GM04504 (cell line): ENCODE data around the gene USP54.
"Not testable (repeated sequence)": the region's sequence is repeated elsewhere in the genome, so short reads cannot be mapped to it uniquely, and the experiment has no call there.

Experiments
- DNase-seq: peaks from one replicate; pipeline ENCODE4 v3.0.0-alpha.2; 2012; ENCODE audit warnings: low read depth

The USP54 gene

GRCh38 chr10:73589563-73590126 is 1.5 kb downstream of the USP54 start:
- no peak for DNase-seq

- no peak for DNase-seq
Measured at GRCh38 chr10:73588656-73589055, 2.5 kb downstream of the USP54 start.

DNA sequence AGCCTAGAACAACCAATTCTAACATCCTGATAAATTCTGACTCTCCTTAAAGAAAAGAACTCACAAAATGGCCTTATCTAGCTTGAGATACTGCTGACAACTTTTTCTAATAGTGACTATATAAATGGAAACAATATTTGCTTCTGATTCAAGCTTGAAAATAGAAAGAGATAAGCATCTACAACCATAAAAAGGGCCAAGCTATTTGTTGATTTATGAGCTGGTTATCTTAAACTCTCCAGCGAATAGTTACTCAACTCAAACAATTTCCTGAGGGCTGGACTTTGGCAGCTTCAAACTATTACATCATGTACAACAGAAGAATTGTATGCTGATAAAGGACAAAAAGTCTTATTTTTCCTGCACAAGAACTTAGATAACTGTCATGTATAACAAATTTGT is 4.6 kb downstream of the USP54 start:
- peak; percentile 67 for DNase-seq

- DNase-seq: no peak
Measured at GRCh38 chr10:73585327-73585726, 5.8 kb downstream of the USP54 start.

DNA sequence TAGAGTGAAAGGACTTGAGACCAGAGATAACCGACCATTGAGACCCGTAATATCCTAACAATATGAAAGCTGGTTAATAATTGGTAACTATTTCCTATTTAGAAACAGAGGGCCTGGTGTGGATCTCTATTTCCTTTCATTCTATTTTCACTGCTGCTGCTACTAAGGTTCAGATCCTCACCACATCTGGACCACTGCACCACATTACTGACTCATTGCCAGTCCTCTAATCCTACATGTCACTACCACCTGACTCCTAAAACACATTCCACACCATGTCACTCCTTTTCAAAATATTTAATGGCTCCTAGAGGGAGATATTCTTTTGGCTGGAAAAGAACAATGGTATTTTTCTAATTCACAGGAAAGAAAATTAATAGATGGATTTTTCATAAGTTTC is 6.4 kb downstream of the USP54 start:
- no peak for DNase-seq

- no peak for DNase-seq
Measured at GRCh38 chr10:73581918-73582317, 9.2 kb downstream of the USP54 start.

GRCh38 chr10:73578927-73579326 is 12.2 kb downstream of the USP54 start:
- not testable (repeated sequence) for DNase-seq

GRCh38 chr10:73577788-73578187 is 13.4 kb downstream of the USP54 start:
- DNase-seq: no peak

DNA sequence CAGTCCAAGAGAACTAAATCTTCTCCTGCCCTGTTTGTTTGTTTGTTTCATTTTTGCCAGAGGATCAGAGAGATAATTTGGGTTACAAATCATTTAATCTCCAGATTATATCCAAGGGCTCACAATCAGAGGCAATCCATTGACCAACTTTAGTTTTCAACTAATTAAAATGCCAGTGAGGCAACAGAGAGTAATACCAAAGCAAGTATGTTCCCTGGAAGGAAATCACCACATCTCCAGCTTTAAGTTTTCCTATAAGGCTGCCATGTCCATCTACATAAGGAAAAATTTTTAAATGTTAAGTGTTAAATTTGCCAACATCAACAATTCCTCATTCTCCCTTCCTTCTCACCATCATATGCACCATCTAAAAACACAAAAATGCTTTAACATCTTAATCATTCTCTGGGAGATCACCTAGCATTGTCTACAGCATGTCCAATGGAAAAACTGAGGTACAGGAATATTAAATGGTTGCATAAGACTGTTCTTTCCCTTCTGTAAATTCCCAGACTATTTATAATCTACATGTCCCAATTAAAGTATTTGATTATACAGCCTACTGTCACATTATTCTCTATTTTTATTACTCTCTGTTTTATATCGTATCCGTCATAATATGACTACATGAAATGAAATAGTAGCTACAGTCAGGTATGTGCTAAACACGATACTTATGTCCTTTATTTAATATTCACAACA is 14.1 kb downstream of the USP54 start:
- DNase-seq: no peak

GRCh38 chr10:73576178-73576889 is 14.8 kb downstream of the USP54 start:
- peak; percentile 69 for DNase-seq

DNA sequence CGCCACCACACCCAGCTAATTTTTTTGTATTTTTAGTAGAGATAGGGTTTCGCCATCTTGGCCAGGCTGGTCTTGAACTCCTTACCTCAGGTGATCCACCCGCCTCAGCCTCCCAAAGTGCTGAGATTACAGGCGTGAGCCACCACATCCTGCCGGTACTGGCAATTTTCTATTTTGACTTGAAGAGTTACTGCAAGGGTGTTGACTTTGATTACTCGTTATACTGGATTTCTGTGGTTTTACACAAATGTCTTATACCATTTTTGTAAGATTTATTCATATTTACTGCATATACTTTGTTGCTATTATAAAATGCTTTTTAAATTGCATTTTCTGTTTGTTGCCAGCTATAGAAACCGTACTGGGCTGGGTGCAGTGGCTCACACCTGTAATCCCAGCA is 24.1 kb downstream of the USP54 start:
- DNase-seq: not testable (repeated sequence)

DNA sequence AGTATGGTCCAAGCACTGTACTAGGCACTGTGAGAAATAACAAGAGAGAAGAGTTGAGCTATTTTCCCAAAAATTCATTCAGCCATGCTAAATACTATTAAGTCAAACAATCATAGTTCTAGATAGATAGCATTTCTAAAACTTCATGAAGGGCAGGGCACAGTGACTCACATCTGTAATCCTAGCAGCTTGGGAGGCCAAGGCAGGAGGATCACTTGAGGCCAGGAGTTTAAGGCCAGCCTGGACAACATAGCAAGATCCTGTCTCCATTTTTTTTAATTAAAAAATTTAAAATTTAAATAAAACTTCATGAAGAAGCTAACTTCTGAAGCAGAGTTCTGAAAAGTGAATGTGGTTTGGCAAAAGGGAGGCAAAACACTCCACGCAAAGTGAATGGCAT is 29.9 kb downstream of the USP54 start:
- DNase-seq: no peak

- DNase-seq: no peak
Measured at GRCh38 chr10:73559590-73559989, 31.6 kb downstream of the USP54 start.

- DNase-seq: no peak
Measured at GRCh38 chr10:73556855-73557254, 34.3 kb downstream of the USP54 start.

- DNase-seq: no peak
Measured at GRCh38 chr10:73554721-73555120, 36.4 kb downstream of the USP54 start.

GRCh38 chr10:73553761-73554160 is 37.4 kb downstream of the USP54 start:
- DNase-seq: no peak

- no peak for DNase-seq
Measured at GRCh38 chr10:73552819-73553715, 38.1 kb downstream of the USP54 start.

- DNase-seq: no peak
Measured at GRCh38 chr10:73551515-73551914, 39.6 kb downstream of the USP54 start.

DNA sequence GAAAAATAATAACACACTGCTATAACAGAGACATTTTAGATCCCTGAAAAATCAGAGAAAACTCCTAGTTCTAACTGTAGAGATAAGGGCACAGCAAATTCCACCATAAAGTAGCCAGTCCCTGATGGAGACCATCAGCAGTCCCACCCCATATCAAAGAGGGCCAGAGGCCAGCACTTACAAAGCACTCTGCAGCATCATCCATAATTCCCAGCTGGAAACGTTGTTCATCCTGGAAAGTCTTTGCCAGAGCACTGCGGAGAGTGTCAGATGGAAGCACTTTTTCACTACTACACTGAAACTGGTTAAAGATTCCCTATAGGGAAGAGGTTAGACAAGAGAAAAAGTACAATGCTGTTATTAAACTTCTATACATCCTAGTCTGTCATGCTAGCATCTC is 45.8 kb downstream of the USP54 start:
- no peak for DNase-seq

GRCh38 chr10:73537709-73538108 is 53.4 kb downstream of the USP54 start:
- no peak for DNase-seq

DNA sequence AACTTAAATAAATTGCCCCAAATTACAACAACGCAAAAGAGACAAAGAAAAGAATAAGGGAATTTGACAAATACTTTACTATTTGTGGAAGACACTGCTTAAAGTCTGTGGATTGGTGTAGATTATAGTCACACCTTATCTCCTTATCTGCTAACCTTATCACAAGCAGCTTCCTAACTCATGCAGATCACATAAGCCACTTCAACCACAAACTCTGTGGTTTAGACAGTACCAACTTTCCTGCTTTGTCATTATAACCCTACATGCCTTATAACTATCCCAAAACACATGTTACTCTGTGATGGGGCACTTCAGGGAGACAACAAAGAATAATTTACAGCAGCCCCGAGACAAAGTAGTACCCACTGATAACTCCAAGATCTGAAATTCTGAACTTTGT is 53.9 kb downstream of the USP54 start:
- DNase-seq: no peak

GRCh38 chr10:73534857-73535256 is 56.3 kb downstream of the USP54 start:
- no peak for DNase-seq
